KOPT-K1 (cell line): ENCODE measurements around the gene HHIPL1.
"Not testable (repeated sequence)": the region's sequence is repeated elsewhere in the genome, so short reads cannot be mapped to it uniquely, and the experiment has no call there.

Experiments
- H3K27ac ChIP-seq: fragments of 200-600 bp; sonication (generic); 2 replicates; pipeline ENCODE4 v1.5.1; 2016; ENCODE audit warnings: antibody characterized with exemption, mild to moderate bottlenecking, low read depth, low read length; ENCODE audit not compliant: poor library complexity, severe bottlenecking
- H3K36me3 ChIP-seq: fragments of 200-600 bp; sonication (generic); 2 replicates; pipeline ENCODE4 v1.5.1; 2017; ENCODE audit warnings: antibody characterized with exemption, mild to moderate bottlenecking, low read length, moderate library complexity; ENCODE audit not compliant: insufficient read depth
- H3K9me3 ChIP-seq: fragments of 200-600 bp; sonication (generic); 2 replicates; pipeline ENCODE4 v1.5.1; 2017; ENCODE audit warnings: antibody characterized with exemption, low read length, mild to moderate bottlenecking; ENCODE audit not compliant: insufficient read depth, poor library complexity, severe bottlenecking

HHIPL1 gene

DNA sequence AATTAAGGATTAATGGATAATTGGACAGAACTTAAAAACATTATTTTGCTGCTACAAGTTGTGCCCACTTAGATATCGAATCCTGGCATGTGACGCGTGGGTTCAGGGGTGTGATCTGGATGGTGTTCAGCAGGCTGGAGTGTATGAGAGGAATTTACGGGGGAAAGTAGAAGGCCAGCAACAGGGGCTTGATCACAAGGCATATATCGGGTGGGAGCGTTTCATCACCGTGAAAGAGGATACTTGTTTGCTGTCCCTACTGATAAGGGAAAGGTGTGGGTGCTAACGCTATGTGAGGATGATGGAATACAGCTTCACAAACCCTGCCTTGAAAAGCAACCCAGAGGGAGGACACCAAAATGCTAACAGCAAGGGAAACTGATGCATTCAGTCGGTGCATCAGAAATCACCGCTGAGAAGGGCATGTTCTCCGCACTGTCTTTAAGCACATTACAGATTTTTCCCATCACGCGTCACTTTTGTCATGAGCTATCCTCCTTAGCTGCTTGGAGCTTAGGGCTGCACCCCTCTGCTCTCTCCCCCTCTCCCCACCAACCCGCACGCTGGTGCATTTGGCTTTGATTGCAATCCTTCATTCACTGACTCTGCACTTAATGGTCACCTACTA, 13.4 kb downstream of the HHIPL1 start:
- Histone ChIP-seq H3K36me3 (no peaks in the 10 kb centered on the region), H3K27ac (no peak overlapping the region)

DNA sequence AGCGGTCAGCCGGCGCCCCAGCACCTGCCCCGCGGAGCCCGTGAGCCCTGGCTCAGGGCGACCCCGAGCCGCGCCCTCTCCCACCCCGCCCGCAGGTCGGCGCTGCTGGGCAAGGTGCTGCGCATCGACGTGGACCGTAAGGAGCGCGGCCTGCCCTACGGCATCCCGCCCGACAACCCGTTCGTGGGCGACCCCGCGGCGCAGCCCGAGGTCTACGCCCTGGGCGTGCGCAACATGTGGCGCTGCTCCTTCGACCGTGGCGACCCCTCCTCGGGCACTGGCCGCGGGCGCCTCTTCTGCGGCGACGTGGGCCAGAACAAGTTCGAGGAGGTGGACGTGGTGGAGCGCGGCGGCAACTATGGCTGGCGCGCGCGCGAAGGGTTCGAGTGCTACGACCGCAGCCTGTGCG, 14.4 kb downstream of the HHIPL1 start:
- Histone ChIP-seq H3K36me3 (no peaks in the 10 kb centered on the region), H3K27ac (no peak overlapping the region)

More for the DNA sequence above, 13.4 kb downstream of the HHIPL1 start:
- no peaks in the 10 kb centered on the region for H3K9me3 ChIP-seq

DNA sequence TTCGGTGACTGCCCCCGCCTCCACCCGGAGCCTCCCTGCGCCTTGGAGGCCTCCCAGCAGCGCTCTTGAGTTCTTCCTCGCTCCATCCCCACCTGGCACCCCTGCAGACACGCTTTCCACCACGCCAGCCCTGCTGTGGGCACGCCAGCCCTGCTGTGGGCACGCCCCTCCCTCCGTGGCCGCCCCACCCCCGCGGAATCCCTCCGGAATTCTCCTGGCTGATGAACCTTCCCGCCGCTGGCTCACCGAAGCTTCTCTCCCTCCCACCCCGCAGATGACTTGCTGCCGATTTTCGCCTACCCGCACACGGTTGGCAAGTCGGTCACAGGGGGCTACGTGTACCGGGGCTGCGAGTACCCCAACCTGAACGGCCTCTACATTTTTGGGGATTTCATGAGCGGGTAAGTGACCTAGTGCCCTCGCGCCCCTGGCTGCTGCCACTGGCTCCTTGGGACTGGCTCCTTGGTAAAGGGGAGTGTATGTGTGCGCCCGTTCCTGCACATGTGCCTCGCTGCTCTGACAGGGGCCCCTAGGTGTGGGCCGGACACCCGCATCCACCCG, 15.2 kb downstream of the HHIPL1 start:
- Histone ChIP-seq H3K9me3 (no peaks in the 10 kb centered on the region), H3K27ac (no peak overlapping the region), H3K36me3 (no peaks in the 10 kb centered on the region)

More for the DNA sequence above, 14.4 kb downstream of the HHIPL1 start:
- no peaks in the 10 kb centered on the region for H3K9me3 ChIP-seq

DNA sequence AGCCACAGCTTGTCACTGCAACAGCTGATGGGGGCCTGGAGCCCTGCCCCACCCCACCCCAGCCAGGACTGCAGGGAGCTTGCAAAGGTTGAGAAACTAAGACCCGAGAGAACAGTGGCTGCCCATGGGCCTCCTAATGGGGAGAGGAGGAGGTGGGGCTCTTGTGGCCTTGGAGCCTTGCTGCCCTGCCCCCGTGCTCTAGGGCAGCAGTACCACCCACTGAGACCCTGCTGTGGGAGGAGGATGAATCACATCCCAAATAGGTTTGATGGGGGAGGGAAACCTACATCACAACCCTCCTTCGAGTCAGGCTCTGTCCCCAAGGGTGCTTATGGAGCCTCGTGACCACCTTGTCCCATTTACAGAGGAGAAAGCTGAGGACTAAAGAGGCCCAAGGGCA, 15.9 kb downstream of the HHIPL1 start:
- Histone ChIP-seq H3K27ac (no peak overlapping the region), H3K36me3 (no peaks in the 10 kb centered on the region), H3K9me3 (no peaks in the 10 kb centered on the region)

DNA sequence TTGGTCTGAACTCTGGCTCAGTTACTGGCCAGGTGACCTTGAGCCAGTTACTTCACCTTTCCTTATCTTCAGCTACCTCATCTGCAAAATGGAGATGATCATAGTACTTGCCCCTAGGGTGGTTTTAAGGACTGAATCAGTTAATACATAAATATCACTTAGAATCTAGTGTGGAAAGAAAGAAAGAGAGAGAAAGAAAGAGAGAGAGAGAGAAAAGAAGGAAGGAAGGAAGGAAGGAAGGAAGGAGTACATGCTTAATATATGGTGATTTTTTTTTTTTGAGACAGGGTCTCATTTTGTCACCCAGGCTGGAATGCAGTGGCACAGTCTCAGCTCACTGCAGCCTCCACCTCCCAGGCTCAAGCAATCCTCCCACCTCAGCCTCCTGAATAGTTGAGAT, 16.3 kb downstream of the HHIPL1 start:
- H3K9me3 ChIP-seq, H3K27ac ChIP-seq, H3K36me3 ChIP-seq: not testable (repeated sequence)

DNA sequence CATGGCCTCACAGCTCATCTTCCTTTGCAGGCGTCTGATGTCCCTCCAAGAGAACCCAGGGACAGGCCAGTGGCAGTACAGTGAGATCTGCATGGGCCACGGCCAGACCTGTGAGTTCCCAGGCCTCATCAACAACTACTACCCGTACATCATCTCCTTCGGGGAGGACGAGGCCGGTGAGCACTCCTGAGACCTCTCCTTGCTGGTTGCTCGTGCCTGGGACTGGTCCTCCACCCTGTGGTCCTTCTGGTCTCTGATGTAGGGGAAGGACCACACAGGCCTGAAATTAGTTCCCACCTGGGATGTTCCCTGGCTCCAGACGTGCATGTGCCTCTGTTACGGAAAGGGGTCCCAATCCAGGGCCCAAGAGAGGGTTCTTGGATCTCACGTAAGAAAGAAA, 17.9 kb downstream of the HHIPL1 start:
- Histone ChIP-seq H3K27ac (no peak overlapping the region), H3K9me3 (no peaks in the 10 kb centered on the region), H3K36me3 (no peaks in the 10 kb centered on the region)

DNA sequence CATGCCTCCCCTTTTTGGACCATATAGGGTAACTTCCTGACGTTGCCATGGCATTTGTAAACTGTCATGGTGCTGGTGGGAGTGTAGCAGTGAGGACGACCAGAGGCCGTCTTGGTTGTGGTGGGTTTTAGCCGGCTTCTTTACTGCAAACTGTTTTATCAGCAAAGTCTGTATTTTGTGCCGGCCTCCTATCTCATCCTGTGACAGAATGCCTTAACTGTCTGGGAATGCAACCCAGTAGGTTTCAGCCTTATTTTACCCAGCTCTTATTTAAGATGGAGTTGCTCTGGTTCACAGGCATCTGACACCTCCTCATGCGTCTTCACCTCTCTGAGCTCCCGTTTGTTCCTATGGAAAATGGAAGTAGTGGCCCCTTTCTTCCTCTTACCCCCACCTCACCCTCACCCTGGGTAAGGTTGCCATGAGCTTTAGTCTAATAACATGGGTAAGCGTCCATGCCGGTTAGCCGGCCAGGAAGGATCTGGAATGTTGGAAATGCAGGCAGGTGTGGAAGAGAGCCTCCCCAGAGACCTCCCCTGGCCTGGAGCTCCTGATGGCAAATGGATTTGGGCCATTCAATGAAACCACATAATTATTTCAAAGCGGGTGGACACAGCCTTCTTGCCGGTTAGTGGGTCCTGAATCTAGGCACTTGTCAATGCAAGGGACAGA, 18.6 kb downstream of the HHIPL1 start:
- no peak overlapping the region for H3K27ac ChIP-seq
- H3K36me3 ChIP-seq: no peaks in the 10 kb centered on the region
- H3K9me3 ChIP-seq: no peaks in the 10 kb centered on the region

DNA sequence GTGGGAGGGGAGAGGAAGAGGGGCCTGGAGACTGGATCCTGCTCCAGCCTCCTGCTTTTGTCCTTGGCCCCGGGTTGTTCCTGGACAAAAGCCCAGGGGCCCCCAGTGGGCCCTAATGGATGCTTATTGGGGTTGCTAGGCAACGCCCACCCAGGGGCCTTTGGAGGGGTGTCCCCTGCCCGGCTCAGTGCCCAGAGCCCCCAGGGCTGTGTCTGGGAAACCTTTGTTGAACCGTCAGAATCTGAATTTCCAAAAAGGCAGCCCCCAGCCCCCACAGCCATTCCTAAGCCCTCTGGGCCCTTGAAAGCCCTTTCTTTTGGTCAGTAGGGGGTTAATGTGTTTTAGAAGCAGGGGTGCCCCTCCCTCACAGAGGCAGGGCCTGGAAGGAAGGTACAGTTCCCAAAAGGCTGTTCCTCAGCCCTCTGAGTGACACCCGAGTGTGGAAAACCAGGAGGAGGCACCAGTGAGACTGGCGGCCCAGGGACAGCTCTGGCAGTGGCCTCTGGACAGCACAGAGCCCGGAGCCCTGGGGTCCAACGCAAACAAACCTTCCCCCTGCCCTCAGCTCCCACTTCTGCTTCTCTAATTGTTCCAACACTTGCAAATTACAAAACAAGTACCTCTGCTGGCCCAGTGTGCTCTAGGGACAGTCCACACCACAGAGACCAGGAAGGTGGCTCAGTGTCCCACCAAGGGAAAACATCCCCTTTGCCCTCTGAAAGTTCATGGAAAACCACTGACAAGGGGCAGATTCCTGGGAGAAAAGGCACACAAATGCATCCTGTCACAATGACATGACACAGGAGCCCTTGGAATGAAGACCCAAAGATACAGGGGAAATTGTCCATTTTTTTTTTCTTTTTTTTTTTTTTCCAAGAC, 19.4 kb downstream of the HHIPL1 start:
- H3K27ac ChIP-seq: no peak overlapping the region
- no peaks in the 10 kb centered on the region for H3K36me3 ChIP-seq
- H3K9me3 ChIP-seq: no peaks in the 10 kb centered on the region

DNA sequence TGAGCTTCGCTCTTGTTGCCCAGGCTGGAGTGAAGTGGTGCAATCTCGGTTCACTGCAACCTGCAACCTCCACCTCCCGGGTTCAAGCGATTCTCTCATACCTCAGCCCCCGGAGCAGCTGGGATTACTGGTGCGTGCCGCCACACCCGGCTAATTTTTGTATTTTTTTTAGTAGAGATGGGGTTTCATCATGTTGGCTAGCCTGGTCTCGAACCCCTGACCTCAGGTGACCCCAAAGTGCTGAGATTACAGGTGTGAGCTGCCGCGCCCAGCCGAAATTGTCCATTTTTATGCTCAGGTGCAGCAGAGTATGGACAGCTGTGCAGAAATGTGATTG, 20.0 kb downstream of the HHIPL1 start:
- H3K36me3 ChIP-seq: no peaks in the 10 kb centered on the region
- H3K27ac ChIP-seq: no peak overlapping the region
- no peaks in the 10 kb centered on the region for H3K9me3 ChIP-seq

DNA sequence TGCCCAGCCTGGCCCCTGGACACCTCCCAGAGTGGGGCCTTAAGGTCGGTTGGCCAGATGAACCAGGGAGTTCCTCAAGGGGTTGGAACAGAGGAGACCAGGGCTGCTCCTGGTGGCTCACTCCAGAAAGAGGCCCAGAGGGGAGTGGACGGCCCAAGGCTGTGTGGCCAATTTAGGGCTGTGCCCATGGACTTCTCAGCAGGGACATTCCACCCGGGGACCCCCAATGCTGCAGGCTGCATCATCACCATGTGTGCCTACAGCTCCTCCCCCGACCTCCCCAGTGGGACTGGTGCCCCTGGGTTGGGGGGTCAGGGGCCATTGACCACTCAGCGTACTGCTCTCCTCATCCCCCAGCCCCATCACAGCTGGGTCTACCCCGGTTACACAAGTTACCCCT, 21.6 kb downstream of the HHIPL1 start:
- Histone ChIP-seq H3K27ac (no peak overlapping the region), H3K9me3 (no peaks in the 10 kb centered on the region), H3K36me3 (no peaks in the 10 kb centered on the region)

DNA sequence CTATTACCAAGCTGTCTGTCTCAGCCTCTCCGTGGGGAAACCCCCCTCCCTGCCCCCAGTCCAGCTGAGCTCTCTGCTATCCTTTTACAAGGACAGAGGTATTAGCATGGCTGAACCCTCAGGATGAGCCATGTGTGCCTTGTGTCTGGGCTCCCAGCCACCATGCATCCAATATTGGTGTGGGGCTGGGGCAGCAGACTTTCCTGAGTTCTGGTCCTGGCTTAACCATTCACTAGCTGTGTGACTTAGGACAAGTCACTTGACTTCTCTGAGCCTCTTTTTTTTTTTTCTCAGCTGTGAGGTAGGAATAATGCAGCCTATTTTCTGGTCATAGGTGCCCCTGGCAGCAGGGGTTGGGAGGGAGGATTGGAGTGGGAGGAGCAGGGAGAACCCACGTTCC, 22.1 kb downstream of the HHIPL1 start:
- H3K36me3 ChIP-seq: no peaks in the 10 kb centered on the region
- no peak overlapping the region for H3K27ac ChIP-seq
- H3K9me3 ChIP-seq: no peaks in the 10 kb centered on the region

DNA sequence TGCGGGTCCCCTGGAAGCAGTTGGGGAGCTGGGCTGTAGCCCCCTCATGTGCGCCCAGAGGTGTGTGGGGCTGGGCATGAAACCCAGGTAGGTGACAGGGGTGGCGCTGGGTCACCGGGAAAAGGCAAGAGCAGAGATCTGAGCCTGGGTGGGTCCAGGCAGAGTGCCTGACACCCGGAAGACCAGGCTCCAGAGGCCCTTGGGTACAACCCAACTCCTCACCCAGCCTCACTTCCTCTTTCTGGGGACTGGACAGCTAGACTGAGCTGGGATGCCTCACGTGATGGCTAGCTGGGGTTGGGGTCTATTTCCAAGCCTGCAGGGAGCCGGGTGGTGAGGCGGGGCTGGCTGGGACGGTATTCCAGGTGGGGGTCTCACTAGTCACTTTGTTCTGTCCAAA, 22.9 kb downstream of the HHIPL1 start:
- Histone ChIP-seq H3K36me3 (no peaks in the 10 kb centered on the region), H3K27ac (no peak overlapping the region), H3K9me3 (no peaks in the 10 kb centered on the region)

DNA sequence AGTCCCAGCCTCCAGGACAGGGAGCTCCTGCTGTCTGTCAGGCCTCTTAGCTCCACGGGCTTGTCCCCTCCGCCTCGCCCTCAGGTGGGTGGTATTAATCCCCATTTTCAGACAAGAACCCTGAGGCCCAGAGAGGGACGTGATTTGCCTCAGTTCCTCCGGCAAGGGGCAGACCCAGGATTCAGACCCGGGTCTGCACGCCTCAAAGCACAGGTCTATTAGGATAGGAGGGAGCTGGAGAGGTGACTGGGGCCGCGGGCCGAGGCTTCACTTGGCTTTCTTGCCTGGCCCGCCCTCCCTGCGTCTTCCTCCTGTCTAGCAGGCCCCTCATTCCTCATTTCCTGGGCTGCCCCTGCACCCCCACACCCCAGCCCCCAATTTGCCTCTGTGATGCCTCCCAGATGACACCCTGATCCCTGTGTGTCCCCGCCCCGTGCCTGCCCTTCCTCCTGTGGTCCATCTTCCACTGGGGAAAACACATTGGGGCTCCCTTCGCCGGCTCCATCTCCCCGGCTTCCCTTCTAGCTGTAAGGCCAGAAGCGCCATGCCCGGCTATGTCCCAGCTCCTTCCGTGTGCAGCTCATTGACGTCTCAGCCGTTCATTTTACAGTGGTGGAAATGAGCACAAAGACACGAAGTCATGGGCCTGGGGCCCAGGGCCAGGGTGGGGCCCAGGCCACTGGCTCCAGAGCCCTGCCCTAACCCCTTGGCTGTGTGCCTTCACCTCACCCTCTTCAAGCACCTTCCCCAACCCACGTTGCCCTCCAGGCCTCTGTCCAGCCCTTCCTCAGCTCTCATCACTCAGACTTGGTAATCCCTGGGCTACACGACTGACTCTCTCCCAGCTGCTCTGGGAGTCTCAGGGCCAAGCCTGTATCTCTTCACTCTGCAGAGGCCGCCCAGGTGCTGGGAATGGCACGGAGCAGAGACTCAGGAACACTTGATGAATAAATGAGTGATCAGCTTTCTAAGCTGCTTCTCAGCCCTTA, 23.7 kb downstream of the HHIPL1 start:
- Histone ChIP-seq H3K9me3 (no peaks in the 10 kb centered on the region), H3K36me3 (no peaks in the 10 kb centered on the region), H3K27ac (no peak overlapping the region)

DNA sequence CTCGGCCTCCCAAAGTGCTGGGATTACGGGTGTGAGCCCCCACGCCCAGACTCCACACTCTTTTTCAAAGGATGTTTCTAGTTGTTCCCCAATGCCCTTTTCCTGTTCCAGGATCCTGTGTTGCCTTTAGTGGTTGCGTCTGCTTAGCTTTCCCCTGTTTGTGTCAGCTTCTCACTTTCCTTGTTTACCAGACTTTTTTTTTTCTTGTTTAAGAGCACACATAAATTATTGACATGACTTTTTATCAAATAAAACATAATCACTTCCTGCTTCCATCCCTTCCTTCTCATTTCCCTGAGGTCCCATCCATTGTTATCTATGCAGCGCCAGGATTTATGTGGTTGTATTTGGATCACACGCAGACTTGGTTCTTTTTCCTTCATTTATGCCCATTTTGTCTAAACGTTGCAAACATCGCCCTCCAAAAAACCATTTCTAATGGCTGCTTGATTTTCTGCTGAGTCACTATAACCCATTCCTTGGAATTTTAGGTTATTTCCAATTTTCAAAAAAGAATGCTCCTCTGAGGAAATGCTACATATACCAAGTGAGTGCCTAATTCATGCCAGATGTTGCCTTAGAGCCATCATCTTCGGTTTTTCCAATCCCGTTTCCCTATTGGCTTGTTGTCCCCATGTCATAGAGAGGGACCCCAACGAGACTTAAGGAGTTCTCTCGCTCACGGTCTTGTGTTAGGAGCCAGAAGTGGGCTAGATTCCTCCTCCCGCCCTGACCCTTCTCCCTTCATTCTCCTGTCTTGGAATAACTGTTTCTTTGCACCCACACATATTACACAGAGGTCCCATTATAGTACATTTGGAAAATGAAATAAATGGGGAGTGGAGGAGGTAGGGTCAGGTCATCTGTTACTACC, 25.7 kb downstream of the HHIPL1 start:
- H3K36me3 ChIP-seq: no peaks in the 10 kb centered on the region
- no peak overlapping the region for H3K27ac ChIP-seq
- no peaks in the 10 kb centered on the region for H3K9me3 ChIP-seq
